AG08396 (cell line): Measurements from ENCODE around the gene TSPAN32.

Source experiments
- DNase-seq: peaks from one replicate; pipeline ENCODE4 v3.0.0; 2012; ENCODE audit warnings: low spot score, mixed read lengths

TSPAN32 gene

DNA sequence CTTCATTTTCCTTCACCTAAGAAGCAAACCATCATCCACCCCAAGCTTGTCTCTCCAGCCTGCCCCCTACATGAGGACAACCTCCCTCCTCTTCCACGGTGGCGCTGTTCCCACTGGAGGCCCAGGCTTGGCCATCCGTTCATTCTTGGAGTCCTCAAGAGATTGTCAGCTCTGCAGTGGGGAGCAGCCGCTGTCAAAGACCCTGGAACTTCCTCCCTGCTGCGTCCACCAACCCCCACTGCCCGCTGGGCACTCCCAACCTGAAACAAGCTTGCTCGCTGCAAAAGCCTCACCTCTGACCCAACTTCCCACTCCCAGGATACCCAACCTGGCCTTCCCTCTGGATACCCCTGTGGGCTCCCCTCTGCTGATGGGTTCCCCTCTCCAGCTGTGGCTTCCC lies 64.9 kb downstream of the TSPAN32 start:
- no peak for DNase-seq

GRCh38 chr11:2367266-2368160 lies 65.7 kb downstream of the TSPAN32 start:
- DNase-seq: no peak
